SU-DHL-6 (cell line): ENCODE data around the gene OPN1SW.

Experiments used
- EZH2phosphoT487 ChIP-seq: fragments of 200-600 bp; sonication (generic), shearing (Covaris generic); conservative IDR thresholded peaks from 2 replicates; pipeline ENCODE4 v1.6.1; 2018; ENCODE audit warnings: mild to moderate bottlenecking, antibody characterized with exemption, low read length, moderate library complexity, mixed read lengths
- TF ChIP-seq, protein P1 (sequence below): fragments of 200-600 bp; sonication (generic); IDR thresholded peaks from one replicate; pipeline ENCODE4 v1.5.1; 2017; ENCODE audit warnings: antibody characterized with exemption, mild to moderate bottlenecking, low read length, moderate library complexity; ENCODE audit not compliant: insufficient read depth, poor library complexity, severe bottlenecking

DNA sequence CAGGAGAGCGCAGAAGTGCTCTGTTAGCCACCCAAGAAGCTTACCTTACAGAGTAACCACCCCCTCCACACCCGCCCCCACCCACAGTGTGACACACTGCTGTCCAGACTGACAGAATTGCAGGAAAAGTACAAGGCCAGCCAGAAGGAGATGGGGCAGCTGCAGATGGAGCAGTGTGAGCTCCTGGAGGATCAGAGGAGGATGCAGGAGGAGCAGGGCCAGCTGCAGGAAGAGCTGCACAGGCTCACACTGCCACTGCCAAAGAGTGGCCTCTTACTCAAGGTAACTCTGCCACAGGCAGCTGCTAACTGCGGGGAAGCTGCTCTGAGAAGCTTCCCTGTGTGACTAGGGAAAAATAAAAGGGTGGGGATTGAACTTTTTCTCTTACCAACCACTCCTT lies 33.8 kb upstream of the OPN1SW start:
- TF ChIP-seq, protein P1, sequence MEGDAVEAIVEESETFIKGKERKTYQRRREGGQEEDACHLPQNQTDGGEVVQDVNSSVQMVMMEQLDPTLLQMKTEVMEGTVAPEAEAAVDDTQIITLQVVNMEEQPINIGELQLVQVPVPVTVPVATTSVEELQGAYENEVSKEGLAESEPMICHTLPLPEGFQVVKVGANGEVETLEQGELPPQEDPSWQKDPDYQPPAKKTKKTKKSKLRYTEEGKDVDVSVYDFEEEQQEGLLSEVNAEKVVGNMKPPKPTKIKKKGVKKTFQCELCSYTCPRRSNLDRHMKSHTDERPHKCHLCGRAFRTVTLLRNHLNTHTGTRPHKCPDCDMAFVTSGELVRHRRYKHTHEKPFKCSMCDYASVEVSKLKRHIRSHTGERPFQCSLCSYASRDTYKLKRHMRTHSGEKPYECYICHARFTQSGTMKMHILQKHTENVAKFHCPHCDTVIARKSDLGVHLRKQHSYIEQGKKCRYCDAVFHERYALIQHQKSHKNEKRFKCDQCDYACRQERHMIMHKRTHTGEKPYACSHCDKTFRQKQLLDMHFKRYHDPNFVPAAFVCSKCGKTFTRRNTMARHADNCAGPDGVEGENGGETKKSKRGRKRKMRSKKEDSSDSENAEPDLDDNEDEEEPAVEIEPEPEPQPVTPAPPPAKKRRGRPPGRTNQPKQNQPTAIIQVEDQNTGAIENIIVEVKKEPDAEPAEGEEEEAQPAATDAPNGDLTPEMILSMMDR, result no peak
- TF ChIP-seq EZH2phosphoT487, result no peak
